Stromal cell of bone marrow (primary cell): ENCODE results near the gene HTRA3.
A peak's percentile ranks its signal among the peaks of the same experiment; 100 is the strongest.

Experiments used
- DNase-seq: peaks from one replicate; pipeline ENCODE4 v3.0.0-alpha.2; 2012; ENCODE audit warnings: low read depth

The HTRA3 gene

DNA sequence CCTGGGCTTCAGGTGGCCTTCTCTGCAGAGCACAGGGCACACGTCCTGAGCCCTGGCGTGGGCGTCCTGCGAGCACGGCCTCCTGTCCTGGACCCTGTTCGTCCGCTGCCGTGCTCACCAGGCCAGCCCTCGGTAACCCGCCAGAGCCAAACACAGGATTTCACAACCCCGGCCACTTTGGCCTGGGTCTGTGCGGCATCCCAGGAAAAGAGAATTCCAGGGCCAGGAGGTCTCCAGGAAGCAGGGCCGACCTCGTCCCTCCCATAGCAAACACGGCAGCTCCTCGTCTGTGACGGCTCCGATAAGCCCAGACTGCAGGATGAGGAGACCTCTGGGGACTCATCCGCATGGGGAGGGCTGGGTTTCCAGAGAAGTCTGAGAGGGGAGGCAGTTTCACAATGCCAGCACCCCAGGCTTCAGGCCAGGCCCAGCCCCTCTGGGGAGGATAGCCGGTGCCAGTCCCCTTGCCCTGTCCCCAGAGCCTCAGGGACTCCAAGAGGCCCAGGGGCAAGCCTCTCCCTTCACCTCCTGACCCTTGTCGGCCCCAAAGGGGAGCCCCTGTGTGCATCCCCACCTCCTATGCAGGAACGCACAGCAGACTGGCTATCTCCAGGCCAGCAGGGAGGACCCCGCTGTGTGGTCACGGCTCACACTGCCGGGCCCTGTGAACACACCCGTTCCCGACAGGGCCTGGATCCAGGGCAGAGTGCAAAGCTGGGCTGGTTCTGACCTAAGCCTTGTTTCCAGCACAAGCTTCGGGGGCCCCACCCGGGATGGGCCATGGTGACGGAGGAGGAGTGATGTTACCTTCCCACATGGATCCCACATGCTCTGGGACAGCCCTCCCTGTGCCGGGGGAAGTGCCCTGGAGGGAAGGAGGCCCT, 22.3 kb upstream of the HTRA3 start:
- DNase-seq, result no peak

DNA sequence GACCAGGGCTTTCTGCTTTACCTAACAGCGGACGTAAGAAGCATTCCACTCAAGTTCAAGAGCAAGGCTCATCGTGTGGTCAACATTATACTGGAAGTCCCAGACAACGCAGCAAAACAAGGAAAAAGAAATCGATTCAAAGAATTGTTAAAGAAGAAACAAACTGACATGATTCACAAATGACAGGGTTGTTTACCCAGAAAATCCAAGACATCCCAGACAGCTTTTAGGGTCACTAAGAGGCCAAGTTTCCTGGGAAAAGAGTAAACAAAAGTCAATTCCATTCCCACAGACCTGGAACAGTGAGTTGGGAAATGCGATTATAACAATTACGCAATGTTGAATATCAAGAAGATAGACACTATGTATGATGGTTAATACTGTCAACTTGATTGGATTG, 21.5 kb upstream of the HTRA3 start:
- DNase-seq, result no peak

DNA sequence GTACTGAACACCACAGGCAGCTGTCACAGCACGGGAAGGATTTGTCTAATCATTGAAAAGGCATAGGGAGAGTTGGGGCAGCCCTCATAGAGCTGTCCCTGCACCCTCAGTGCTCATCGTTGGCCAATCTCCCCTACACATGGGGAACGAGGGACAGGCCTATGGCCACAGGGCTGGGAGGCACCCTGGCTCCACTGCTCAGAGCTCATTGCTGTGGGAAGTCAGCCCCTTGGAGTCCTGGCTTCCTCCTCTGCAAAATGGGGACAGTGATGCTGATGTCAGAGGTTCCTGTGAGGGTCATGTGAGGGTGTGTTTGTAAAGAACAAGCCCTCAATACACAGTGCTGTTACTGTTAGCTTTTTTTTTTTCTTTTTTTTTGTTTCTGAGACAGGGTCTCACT, 19.3 kb upstream of the HTRA3 start:
- DNase-seq, result no peak

DNA sequence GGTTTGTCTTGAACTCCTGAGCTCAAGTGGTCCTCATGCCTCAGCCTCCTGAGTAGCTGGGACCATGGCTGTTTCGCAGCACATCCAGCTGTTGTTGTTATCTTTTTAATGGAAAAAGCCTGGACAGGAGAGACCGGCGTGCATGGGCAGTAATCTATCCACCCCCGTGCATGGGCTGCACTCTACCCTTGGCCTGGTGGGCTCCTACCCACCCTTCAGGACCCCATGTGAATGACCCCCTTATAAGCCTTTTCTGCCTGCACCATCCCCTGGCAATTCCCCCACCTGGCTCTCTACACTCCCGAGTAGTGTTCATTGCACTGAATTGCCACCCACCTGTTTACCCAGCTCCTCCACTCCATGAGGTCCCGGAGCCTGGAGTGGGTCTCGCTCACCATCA, 18.9 kb upstream of the HTRA3 start:
- DNase-seq, result no peak

DNA sequence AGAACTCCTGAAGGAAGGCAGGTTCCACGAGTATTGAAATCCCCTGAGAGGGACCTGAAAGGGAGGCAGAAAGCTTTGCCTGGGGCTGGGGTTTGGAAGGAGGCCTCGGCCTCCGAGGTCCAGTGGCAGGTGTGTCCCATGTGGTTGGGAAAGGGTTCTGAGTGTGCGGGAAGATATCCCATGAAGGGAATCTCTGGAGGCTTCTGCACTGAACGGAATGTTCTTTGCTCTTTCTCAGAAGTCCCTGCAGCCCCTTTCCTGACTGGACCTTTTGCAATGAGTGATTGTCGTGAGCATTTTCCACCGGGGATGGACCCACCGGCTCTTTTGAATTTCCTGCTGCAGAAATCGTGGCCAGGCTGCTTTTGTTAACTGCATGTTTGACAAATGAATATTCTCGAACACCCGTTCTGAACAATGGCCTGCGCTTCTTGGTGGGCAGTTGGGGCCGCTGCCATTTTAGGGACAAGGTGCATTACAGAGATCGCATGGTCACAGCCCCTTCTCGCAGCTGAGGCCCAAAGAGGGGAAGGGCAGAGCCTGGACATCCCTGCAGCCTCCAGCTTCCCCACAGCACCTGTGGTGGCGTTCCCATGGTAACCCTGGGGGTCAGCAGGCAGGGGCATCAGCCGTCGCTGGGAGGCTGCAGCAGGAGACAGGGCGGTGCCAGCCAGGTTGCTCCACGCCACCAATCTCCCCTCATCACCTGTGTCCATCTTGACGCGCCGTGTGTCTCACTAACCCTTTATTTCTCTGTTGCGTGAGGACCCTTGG, 18.3 kb upstream of the HTRA3 start:
- no peak for DNase-seq

DNA sequence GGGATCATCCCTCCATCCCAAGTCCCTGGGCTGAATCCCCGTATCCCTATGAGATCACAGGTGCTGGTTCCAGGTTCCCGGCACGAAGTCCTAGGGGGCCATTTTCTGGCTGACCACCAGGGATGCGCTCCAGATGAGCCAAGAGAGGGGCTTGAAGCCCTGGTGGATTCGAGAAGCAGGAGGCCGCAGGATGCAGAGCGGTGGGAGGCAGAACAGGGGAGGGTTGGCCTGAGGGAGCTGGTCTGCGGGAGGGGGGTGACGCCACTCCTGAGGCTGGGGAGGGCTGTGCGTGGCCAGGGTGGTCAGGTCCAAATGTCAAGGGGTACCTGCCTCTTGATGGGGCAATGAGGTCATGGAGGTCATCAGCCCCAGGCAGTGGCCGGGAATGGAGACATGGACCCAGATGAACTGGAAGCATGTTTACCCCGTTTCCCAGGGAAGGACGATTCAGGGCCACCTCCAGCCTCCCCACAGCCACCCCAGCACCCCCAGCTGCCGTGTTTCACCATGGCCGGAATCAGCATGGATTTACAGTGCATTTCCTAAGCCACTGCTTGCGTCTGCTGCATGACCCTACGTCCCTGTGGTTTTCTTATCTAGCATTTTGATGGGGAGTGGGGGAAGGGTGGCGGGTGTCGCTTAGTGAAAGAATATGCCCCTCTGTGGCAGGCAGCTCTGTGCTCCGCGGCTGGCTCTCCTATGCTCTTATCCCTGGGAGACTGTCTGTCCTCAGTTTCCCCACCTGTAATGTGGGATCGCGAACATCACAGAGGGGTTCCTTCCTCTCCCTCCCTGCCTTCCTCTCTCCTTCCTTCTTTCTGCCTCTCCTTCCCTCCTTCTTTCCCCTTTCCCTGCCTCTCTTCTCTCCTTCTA, 17.0 kb upstream of the HTRA3 start:
- no peak for DNase-seq

DNA sequence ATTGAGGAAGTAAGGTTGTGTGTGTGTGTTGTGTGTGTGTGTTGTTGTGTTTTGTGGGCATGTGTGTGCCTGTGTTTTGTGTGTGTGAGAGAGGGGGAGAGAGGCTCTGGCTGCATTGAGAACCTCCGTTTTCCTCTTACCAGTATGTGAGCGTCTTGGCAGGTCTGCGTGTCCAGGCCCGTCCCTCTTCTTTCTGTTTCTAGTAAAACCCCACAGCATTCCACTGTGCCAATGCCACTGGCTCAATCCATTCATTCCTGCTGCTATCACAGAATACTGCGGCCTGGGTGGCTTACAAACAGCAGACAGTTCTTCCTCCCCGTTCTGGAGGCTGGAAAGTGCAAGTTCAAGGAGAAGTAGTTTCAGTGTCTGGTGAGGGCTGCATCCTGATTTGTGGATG, 15.5 kb upstream of the HTRA3 start:
- DNase-seq, result no peak

DNA sequence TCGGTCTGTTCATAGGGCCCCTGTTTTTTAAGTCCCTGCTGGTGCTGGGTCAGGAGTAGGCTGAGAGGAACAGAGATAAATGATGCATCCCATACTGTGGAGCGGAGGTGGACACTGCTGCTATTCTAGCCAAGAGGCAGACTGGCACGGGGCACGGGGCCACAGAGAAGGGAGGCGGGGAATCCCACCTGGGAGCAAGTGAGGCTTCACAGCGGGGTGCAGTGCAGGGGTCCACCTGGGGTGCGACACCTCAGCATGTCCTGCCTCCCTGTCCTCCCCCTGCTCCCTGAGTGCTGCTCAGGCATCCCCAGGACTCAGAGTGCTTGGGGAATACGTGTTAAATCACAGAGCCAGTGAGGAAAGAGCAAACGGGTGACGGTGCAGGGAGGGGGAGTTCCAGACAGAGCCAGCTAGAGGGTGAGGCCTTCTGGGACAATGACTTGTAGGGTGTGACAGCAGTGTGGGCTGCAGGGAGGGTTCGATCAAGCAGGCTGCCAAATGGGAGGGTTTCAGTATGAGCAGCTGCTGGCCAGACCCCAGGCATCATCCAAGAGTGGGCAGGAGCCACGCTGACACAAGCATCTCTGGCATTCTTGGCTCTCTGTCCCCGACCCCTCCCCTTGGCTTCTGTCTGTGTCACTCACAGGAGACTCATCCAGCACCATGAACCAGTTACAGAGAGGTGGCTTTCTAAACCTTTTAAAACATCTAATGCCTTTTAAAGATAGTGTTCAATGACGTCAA, 13.7 kb upstream of the HTRA3 start:
- no peak for DNase-seq

DNA sequence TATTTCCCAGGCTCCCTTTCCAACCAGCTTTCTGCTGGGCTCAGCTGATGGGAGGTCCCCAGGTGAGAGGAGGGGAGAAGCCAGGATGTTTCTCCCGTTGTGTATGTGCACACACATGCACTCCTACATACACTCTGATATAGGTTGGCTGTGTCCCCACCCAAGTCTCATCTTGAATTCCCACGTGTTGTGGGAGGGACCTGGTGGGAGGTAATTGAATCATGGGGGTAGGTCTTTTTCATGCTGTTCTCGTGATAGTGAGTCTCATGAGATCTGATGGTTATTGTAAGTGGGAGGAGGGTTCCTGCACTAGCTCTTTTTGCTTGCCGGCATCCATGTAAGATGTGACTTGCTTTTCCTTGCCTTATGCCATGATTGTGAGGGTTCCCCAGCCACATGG, 11.7 kb upstream of the HTRA3 start:
- DNase-seq, result no peak

DNA sequence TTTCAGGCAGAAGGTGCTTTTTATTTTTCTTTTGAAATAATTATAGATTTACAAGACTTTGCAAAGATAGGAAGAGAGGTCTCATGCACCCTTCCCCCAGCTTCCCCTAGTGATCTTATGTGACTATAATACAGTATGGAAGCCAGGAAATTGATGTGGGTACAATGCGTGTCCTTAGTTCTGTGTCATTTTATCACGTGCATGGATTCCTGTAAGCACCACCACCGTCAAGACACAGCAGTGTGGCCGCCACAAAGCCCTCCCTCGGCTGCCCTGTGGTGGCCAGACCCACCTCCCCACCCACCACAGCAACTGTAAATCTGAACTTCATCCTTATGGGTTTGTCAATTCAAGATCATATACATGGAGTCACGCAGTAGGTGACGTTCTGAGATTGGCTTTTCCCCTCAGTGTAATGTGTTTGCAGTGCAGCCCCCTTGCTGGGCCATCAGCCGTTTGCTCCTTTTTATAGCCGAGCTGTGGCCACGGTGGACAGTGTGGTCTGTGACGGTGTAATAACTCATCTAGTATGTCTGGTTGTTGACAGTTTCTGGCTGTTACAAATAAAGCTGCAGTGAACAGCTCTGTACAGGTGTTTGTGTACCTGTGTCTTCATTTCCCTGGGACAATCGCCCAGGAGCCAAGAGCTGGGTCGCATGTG, 10.9 kb upstream of the HTRA3 start:
- no peak for DNase-seq

DNA sequence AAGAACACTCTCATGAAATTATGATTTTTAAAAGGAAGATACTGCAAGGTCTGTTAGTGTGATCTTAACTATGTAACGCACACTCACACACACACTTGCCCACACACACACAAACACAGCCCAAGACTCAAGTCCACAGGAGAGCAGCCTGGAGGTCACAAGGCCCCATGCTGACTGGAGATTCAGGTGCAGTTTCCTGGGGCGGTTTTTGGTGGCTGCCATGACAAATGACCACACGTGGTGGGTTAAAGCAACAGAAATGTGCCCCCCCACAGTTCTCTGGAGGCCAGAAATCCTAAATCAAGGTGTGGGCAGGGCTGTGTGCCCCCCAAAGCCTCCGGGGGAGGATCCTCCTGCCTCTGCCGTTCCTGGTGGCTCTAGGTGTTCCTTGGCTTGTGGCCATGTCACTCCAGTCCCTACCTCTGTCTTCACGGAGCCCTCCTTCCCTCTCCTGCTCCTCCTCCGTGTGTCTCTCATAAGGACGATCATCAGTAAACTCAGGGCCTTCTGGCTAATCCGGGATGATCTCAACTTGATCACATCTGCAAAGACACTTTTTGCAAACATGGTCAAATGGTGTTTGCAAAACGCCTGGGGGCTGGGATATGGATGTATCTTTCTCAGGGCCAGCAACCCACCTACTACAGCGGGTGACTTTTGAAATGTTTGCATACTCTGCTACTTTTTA, 9.7 kb upstream of the HTRA3 start:
- no peak for DNase-seq

DNA sequence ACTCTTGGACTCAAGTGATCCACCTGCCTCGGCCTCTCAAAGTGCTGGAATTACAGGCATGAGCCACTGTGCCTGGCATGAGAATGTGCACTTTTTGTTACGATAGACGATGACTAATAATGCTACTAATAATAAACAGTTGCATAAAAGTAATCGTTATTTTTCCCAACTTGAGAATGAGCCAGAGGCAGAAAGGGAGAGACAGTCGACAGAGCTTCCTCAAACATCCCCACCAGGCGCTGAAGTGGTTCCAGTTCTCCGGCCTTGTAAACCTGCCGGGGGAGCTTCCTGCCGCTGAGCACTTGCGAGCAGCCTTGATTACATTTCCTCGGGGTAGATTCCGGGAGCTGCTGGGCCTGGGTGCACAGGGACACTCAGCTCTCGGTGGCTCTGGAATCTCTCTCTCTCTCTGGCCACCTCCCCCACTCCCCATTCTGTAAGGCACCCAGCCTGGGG, 8.9 kb upstream of the HTRA3 start:
- DNase-seq, result peak; percentile 44

DNA sequence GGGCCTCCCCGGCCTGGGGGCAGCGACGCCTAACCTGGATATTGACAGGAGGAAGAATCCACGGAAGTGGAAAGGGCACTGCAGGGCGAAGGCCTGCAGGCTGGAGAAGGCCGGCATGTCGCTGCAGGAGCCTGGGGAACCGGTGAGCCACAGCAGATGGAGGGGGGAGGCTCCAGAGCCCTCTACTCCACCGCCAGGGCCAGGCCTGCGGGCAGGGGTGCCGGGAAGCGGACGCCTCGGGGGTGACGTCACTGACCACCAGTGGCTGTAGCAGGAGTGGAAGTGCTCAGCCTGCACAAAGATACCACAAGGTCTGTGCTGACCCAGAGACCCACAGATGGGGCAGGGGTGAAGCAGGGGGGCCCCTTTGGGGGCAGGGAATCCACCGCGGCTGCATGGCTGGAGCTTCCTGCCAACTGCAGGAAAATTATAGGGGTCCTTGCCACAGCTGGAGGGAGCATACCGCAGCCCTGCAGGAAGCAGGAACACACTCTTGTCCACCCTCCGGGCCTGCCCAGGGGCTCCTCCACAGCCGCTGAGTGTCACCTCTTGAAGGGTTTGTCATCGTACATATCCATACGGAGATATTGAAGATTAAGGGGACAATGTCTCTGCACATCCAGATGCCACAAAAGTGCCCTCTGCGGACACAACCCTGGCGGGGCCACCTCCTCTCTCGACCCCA, 7.6 kb upstream of the HTRA3 start:
- no peak for DNase-seq

DNA sequence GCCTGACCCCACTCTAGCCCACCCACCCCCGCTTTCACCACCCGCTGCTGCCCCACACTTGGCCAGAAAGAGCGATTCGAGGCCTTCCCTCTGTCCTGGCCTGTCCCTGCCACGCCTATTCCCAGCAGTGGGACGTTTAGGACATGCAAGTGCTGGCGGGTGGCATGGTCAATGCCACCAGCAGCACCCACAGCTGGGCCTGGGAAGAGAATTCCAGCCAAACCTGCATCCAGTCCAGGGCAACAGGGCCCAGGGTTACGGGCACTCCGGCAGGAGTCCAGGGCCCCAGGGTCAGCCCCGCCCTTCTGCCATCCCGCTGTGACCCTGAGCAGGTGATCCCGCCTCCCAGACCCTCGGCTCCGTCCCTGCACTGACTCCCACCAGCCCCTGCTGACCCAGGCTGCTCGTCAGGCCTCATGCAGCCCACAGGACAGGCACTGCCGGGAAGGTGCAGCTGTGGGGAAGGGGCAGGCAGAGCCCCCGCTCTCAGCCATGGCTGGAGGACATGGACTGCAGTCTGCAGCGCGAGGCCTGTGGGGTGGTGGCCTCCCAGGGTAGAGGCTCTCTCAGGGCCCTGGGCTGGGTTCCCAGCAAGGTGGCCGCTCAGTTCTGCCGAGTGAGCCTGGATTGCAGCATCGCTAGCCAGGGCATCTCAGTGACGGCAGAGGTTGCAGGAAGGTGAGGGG, 6.8 kb upstream of the HTRA3 start:
- DNase-seq, result no peak

DNA sequence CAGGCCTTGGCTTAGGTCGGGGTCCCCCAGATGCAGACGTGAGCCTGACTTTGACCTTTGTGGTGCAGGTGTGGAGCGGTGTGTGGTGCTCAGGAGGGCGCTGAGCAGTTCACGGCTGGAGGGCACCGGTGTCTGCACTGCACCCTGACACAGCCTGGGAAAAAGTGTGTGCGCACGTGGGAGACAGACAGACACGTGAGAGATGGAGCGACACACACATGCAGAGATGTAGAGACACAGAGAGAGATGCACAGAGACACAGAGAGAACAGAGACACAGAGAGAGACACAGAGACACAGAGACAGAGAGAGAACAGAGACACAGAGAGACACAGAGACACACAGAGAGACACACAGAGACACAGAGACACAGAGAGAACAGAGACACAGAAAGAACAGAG, 6.2 kb upstream of the HTRA3 start:
- DNase-seq, result no peak

DNA sequence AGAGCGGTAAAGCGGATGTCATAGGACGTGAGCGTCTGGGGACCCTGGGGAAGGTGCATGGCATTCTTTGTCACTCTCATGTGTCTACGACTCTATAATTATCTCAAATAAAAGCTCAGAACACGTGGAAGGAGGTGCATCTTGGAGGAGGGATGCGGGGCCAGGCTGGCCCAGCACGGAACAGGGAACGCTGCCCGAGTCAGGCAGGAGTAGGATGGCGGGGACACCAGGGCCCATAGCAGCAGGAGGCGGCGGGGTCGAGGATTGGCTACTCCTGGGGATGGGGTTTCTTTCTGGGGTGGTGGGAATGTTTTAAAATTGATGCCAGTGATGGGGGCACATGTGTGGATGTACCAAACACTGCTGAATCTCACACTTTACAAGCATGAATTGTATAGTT, 5.4 kb upstream of the HTRA3 start:
- no peak for DNase-seq

DNA sequence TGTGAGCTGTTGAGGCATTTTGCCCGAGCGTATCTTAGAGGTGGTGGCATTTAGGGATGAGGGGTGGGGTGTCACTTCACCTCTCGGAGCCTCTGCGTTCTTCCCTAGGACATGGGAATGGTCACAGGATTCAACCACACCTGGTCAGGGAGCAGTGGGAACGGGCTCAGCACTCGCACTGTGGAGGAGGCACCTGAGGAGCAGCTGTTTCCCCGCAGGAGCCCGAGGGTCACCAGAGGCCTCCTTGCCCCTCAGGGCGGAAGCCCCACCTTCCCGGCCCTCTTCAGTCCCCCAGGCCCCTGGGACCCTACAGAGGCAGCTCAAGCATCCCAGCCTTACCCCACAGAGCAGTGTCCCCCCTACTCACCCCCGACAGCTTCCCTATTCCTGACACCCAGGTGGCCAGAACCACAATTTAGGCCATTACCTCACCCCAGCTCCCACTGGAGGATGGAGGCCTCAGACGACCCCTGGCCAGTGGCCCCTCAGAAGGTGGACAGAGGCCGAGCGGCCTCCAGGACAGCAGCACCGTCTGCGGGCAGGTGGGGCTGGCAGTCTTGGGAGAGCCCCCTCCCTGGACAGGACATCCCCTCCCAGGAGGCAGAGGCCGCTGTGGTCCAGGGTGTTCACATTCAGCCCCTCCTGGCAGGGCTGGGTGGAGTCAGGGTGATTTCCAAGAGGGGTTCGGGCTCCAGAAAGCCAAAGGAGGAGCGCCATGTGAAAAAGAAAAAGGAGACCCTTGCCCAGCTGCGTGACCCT, 4.2 kb upstream of the HTRA3 start:
- DNase-seq, result no peak

DNA sequence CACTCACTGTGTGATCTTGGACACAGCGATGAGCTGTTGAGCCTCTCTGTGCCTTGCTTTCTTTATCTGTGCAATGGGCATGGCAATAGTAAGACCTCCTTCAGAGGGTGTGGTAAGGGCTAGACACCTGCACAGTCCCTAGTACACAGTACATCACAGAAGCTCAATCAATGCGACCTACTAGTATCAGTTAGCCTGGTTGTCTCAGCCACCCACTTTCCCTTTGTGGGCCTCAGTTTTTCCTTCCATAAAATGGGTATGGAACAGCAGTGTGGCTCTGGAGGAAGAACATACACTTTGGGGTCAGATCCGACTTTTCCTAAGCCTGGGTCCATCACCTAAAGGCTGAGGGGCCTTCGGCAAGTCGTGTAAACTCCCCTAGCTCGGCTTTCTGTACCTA, 3.5 kb upstream of the HTRA3 start:
- no peak for DNase-seq

DNA sequence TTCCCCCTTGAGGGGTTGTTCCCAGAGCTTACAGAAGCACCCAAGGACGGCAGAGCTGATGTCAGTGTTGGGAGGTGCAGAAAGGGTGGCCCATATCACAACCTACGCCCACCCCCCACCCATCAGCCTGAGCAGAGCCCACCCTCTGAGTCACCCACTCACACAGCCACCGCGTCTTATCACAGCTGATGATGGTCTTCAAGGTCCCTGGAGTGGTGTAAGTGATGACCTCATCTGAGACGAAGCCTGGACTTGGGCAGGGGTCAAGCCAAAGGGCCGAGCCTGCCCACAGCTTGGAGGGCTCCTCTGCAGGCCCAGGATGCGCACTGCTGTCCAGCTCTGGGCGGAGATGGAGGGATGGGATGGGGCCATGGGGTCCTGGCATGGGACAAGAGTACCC, 3.0 kb upstream of the HTRA3 start:
- no peak for DNase-seq
